ENCODE measurements around the gene AMDHD2. TPM values are rescaled to one million over a fixed set of nuclear protein-coding genes. Genes with fewer than 3 reads are reported as not detected.
A peak's percentile ranks its signal among the peaks of the same experiment; 100 is the strongest.

AMDHD2 gene
- polyA plus RNA-seq, 1 donor: 88.0 TPM

GRCh38 chr16:2499454-2499853 lies 20.7 kb upstream of the AMDHD2 start:
- Histone ChIP-seq H3K27me3 (ENCODE audit: control insufficient read depth, insufficient read depth, low read length) (no peaks in the 10 kb centered on the region), H3K36me3 (ENCODE audit: control insufficient read depth, insufficient read depth, low read length) (peaks cover 33% of the 10 kb centered on the region), H3K4me3 (ENCODE audit: low read length) (no peak overlapping the region), H3K27ac (ENCODE audit: low read length) (no peak overlapping the region), H3K9me3 (ENCODE audit: control insufficient read depth, low read depth, low read length) (no peaks in the 10 kb centered on the region), H3K4me1 (ENCODE audit: control insufficient read depth, insufficient read depth, low read length) (peaks cover 25% of the 10 kb centered on the region)
- whole genome bisulfite sequencing (ENCODE audit: insufficient coverage, low lambda C conversion rate): no CpG with 5 or more reads among the region's 6 CpGs
- DNase-seq: no peak

GRCh38 chr16:2499890-2500429 lies 20.2 kb upstream of the AMDHD2 start:
- Histone ChIP-seq H3K27me3 (ENCODE audit: control insufficient read depth, insufficient read depth, low read length) (no peaks in the 10 kb centered on the region), H3K9me3 (ENCODE audit: control insufficient read depth, low read depth, low read length) (no peaks in the 10 kb centered on the region), H3K36me3 (ENCODE audit: control insufficient read depth, insufficient read depth, low read length) (peaks cover 33% of the 10 kb centered on the region), H3K4me1 (ENCODE audit: control insufficient read depth, insufficient read depth, low read length) (peaks cover 25% of the 10 kb centered on the region), H3K27ac (ENCODE audit: low read length) (no peak overlapping the region), H3K4me3 (ENCODE audit: low read length) (no peak overlapping the region)
- DNase-seq: no peak
- no CpG with 5 or more reads among the region's 29 CpGs for WGBS (ENCODE audit: insufficient coverage, low lambda C conversion rate)

GRCh38 chr16:2500430-2500917 lies 19.7 kb upstream of the AMDHD2 start:
- Histone ChIP-seq H3K4me1 (ENCODE audit: control insufficient read depth, insufficient read depth, low read length) (peaks cover 25% of the 10 kb centered on the region), H3K36me3 (ENCODE audit: control insufficient read depth, insufficient read depth, low read length) (peaks cover 33% of the 10 kb centered on the region), H3K27ac (ENCODE audit: low read length) (no peak overlapping the region), H3K27me3 (ENCODE audit: control insufficient read depth, insufficient read depth, low read length) (no peaks in the 10 kb centered on the region), H3K4me3 (ENCODE audit: low read length) (no peak overlapping the region), H3K9me3 (ENCODE audit: control insufficient read depth, low read depth, low read length) (no peaks in the 10 kb centered on the region)
- no CpG with 5 or more reads among the region's 20 CpGs for WGBS (ENCODE audit: insufficient coverage, low lambda C conversion rate)
- no peak for DNase-seq

GRCh38 chr16:2500918-2501750 lies 19.0 kb upstream of the AMDHD2 start:
- Histone ChIP-seq H3K4me1 (ENCODE audit: control insufficient read depth, insufficient read depth, low read length) (peaks cover 25% of the 10 kb centered on the region), H3K27me3 (ENCODE audit: control insufficient read depth, insufficient read depth, low read length) (no peaks in the 10 kb centered on the region), H3K27ac (ENCODE audit: low read length) (no peak overlapping the region), H3K9me3 (ENCODE audit: control insufficient read depth, low read depth, low read length) (no peaks in the 10 kb centered on the region), H3K4me3 (ENCODE audit: low read length) (peak overlapping the region; percentile 21), H3K36me3 (ENCODE audit: control insufficient read depth, insufficient read depth, low read length) (peaks cover 30% of the 10 kb centered on the region)
- peak; percentile 78 to 81 for DNase-seq
- WGBS (ENCODE audit: insufficient coverage, low lambda C conversion rate): no CpG with 5 or more reads among the region's 23 CpGs

- H3K4me1 ChIP-seq (ENCODE audit: control insufficient read depth, insufficient read depth, low read length): peaks cover 25% of the 10 kb centered on the region
- peaks cover 20% of the 10 kb centered on the region for H3K36me3 ChIP-seq (ENCODE audit: control insufficient read depth, insufficient read depth, low read length)
- H3K27me3 ChIP-seq (ENCODE audit: control insufficient read depth, insufficient read depth, low read length): no peaks in the 10 kb centered on the region
- no peak overlapping the region for H3K4me3 ChIP-seq (ENCODE audit: low read length)
- H3K9me3 ChIP-seq (ENCODE audit: control insufficient read depth, low read depth, low read length): no peaks in the 10 kb centered on the region
- no CpG with 5 or more reads among the region's 18 CpGs for WGBS (ENCODE audit: insufficient coverage, low lambda C conversion rate)
- no peak for DNase-seq
- peak overlapping the region; percentile 48 for H3K27ac ChIP-seq (ENCODE audit: low read length)
Observed at GRCh38 chr16:2501946-2502895, 17.9 kb upstream of the AMDHD2 start.

GRCh38 chr16:2505695-2506094 lies 14.5 kb upstream of the AMDHD2 start:
- Histone ChIP-seq H3K4me1 (ENCODE audit: control insufficient read depth, insufficient read depth, low read length) (peaks cover 25% of the 10 kb centered on the region), H3K27ac (ENCODE audit: low read length) (no peak overlapping the region), H3K9me3 (ENCODE audit: control insufficient read depth, low read depth, low read length) (no peaks in the 10 kb centered on the region), H3K4me3 (ENCODE audit: low read length) (no peak overlapping the region), H3K27me3 (ENCODE audit: control insufficient read depth, insufficient read depth, low read length) (no peaks in the 10 kb centered on the region), H3K36me3 (ENCODE audit: control insufficient read depth, insufficient read depth, low read length) (no peaks in the 10 kb centered on the region)
- 100% methylated on average over 1 of the region's 14 CpGs for WGBS (ENCODE audit: insufficient coverage, low lambda C conversion rate)
- no peak for DNase-seq

- WGBS (ENCODE audit: insufficient coverage, low lambda C conversion rate): no CpG with 5 or more reads among the region's 14 CpGs
- H3K36me3 ChIP-seq (ENCODE audit: control insufficient read depth, insufficient read depth, low read length): no peaks in the 10 kb centered on the region
- H3K27me3 ChIP-seq (ENCODE audit: control insufficient read depth, insufficient read depth, low read length): no peaks in the 10 kb centered on the region
- H3K4me3 ChIP-seq (ENCODE audit: low read length): no peak overlapping the region
- H3K9me3 ChIP-seq (ENCODE audit: control insufficient read depth, low read depth, low read length): no peaks in the 10 kb centered on the region
- H3K4me1 ChIP-seq (ENCODE audit: control insufficient read depth, insufficient read depth, low read length): peaks cover 24% of the 10 kb centered on the region
- no peak overlapping the region for H3K27ac ChIP-seq (ENCODE audit: low read length)
- DNase-seq: no peak
Observed at GRCh38 chr16:2507052-2507659, 13.0 kb upstream of the AMDHD2 start.

- Histone ChIP-seq H3K9me3 (ENCODE audit: control insufficient read depth, low read depth, low read length) (no peaks in the 10 kb centered on the region), H3K4me3 (ENCODE audit: low read length) (no peak overlapping the region), H3K27me3 (ENCODE audit: control insufficient read depth, insufficient read depth, low read length) (no peaks in the 10 kb centered on the region), H3K27ac (ENCODE audit: low read length) (no peak overlapping the region), H3K4me1 (ENCODE audit: control insufficient read depth, insufficient read depth, low read length) (peaks cover 24% of the 10 kb centered on the region), H3K36me3 (ENCODE audit: control insufficient read depth, insufficient read depth, low read length) (no peaks in the 10 kb centered on the region)
- DNase-seq: no peak
- WGBS (ENCODE audit: insufficient coverage, low lambda C conversion rate): no CpG with 5 or more reads among the region's 11 CpGs
Observed at GRCh38 chr16:2507665-2508064, 12.5 kb upstream of the AMDHD2 start.

- peaks cover 24% of the 10 kb centered on the region for H3K4me1 ChIP-seq (ENCODE audit: control insufficient read depth, insufficient read depth, low read length)
- no peak for DNase-seq
- no peaks in the 10 kb centered on the region for H3K36me3 ChIP-seq (ENCODE audit: control insufficient read depth, insufficient read depth, low read length)
- H3K9me3 ChIP-seq (ENCODE audit: control insufficient read depth, low read depth, low read length): no peaks in the 10 kb centered on the region
- H3K27me3 ChIP-seq (ENCODE audit: control insufficient read depth, insufficient read depth, low read length): no peaks in the 10 kb centered on the region
- H3K4me3 ChIP-seq (ENCODE audit: low read length): no peak overlapping the region
- WGBS (ENCODE audit: insufficient coverage, low lambda C conversion rate): no CpG with 5 or more reads among the region's 18 CpGs
- H3K27ac ChIP-seq (ENCODE audit: low read length): no peak overlapping the region
Observed at GRCh38 chr16:2508722-2509400, 11.3 kb upstream of the AMDHD2 start.
